HepG2 (cell line): Measurements from ENCODE around the gene CDKN1A. TPM values are rescaled to one million over a fixed set of nuclear protein-coding genes. Genes with fewer than 3 reads are reported as not detected.

Experiments
- ARNT2 ChIP-seq: sonication (generic); formaldehyde crosslinking; IDR thresholded peaks from 2 replicates; pipeline ENCODE4 v1.8.0; 2022; ENCODE audit warnings: mild to moderate bottlenecking, low read depth, missing genetic modification reagents, moderate library complexity
- EEA1 ChIP-seq: sonication (generic); formaldehyde crosslinking; IDR thresholded peaks from 2 replicates; pipeline ENCODE4 v1.5.1; 2020; ENCODE audit warnings: mild to moderate bottlenecking, missing genetic modification reagents, borderline replicate concordance
- FOXA3 ChIP-seq: IDR thresholded peaks from 2 replicates; pipeline ENCODE4 v1.6.1; 2016; ENCODE audit warnings: missing genetic modification reagents, missing compliant biosample characterization
- NFIC ChIP-seq: IDR thresholded peaks from 2 replicates; pipeline ENCODE4 v1.6.1; 2012; ENCODE audit warnings: mild to moderate bottlenecking, low read length, inconsistent platforms
- RAD21 ChIP-seq: fragments of 450-650 bp; formaldehyde crosslinking; IDR thresholded peaks from 2 replicates; pipeline ENCODE4 v1.5.0; 2020; ENCODE audit warnings: mild to moderate bottlenecking
- RARA ChIP-seq: IDR thresholded peaks from 2 replicates; pipeline ENCODE4 v1.6.1; 2016; ENCODE audit warnings: missing genetic modification reagents, missing compliant biosample characterization
- SMC3 ChIP-seq: IDR thresholded peaks from 2 replicates; pipeline ENCODE4 v1.6.1; 2011; ENCODE audit warnings: low read length, improper control_type of control experiment
- SRSF4 ChIP-seq: fragments of 200-400 bp; formaldehyde crosslinking; IDR thresholded peaks from one replicate; pipeline ENCODE4 v1.6.1; 2018; ENCODE audit warnings: mild to moderate bottlenecking, low read depth, low read length, moderate library complexity; ENCODE audit not compliant: poor library complexity, severe bottlenecking
- ZFY ChIP-seq: sonication (generic); formaldehyde crosslinking; IDR thresholded peaks from 2 replicates; pipeline ENCODE4 v1.4.0; 2020; ENCODE audit warnings: missing genetic modification reagents
- ZKSCAN1 ChIP-seq: fragments of 150-350 bp; IDR thresholded peaks from 2 replicates; pipeline ENCODE4 v1.6.1; 2014; ENCODE audit warnings: low read length
- ZNF143 ChIP-seq: sonication (generic); formaldehyde crosslinking; IDR thresholded peaks from 2 replicates; pipeline ENCODE4 v1.4.0; 2020; ENCODE audit warnings: missing genetic modification reagents
- ZNF34 ChIP-seq: sonication (generic); formaldehyde crosslinking; IDR thresholded peaks from 2 replicates; pipeline ENCODE4 v1.4.0; 2020; ENCODE audit warnings: mild to moderate bottlenecking, missing genetic modification reagents, borderline replicate concordance
- ZNF367 ChIP-seq: sonication (generic); formaldehyde crosslinking; IDR thresholded peaks from 2 replicates; pipeline ENCODE4 v1.4.0; 2020; ENCODE audit warnings: missing genetic modification reagents, borderline replicate concordance
- ZNF563 ChIP-seq: sonication (generic); formaldehyde crosslinking; IDR thresholded peaks from 2 replicates; pipeline ENCODE4 v1.8.0; 2022; ENCODE audit warnings: mild to moderate bottlenecking, moderate library complexity, missing genetic modification reagents
- ZNF616 ChIP-seq: sonication (generic); formaldehyde crosslinking; IDR thresholded peaks from 2 replicates; pipeline ENCODE4 v1.5.0; 2020; ENCODE audit warnings: low read depth, mild to moderate bottlenecking, missing genetic modification reagents
- polyA plus RNA-seq, 8 experiments: library from polyadenylated mRNA; depleted of rRNA in 3 of 8; stranded (reverse) in 7 of 8; unstranded in 1 of 8; fragments of >200 nt; fragmentation: Illumina TruSeq in 4 of 8; extraction: Trizol in 4 of 8; gene quantifications; 2 replicates each; pipeline versions ENCODE4 v1.2.1 to v1.2.3, GENCODE V29; 2011 to 2016; ENCODE audit warnings: low read depth in 4 of 8, missing spikeins in 1 of 8, mixed read lengths in 1 of 8; ENCODE audit not compliant: insufficient read depth in 1 of 8
- total RNA-seq, 5 experiments: library from RNA; depleted of rRNA; stranded (reverse); fragments of >200 nt; fragmentation: Illumina TruSeq; extraction: Trizol; gene quantifications; 2 replicates each; pipeline ENCODE4 v1.2.3, GENCODE V29; 2016; ENCODE audit warnings: low read depth in 1 of 5
- TF ChIP-seq, protein P1 (sequence below): sonication (generic); formaldehyde crosslinking; IDR thresholded peaks from 2 replicates; pipeline ENCODE4 v1.4.0; 2020; ENCODE audit warnings: missing genetic modification reagents
- TF ChIP-seq, protein P2 (sequence below), 2 experiments: sonication (generic) in 1 of 2; formaldehyde crosslinking in 1 of 2; IDR thresholded peaks; 2 replicates each; pipeline versions ENCODE4 v1.4.0 to v1.6.1; 2016 to 2020; ENCODE audit warnings: borderline replicate concordance in 1 of 2, low read depth in 1 of 2, mild to moderate bottlenecking in 1 of 2, missing genetic modification reagents in 1 of 2
- TF ChIP-seq, protein P3 (sequence below): sonication (generic); formaldehyde crosslinking; IDR thresholded peaks from 2 replicates; pipeline ENCODE4 v1.4.0; 2020; ENCODE audit warnings: missing genetic modification reagents, mild to moderate bottlenecking, borderline replicate concordance

Gene CDKN1A
- total and polyA plus RNA-seq, 2 of the 13 experiments (the other 11 are each of a cell fraction or from before 2014, with no cell fraction given): 60.7 to 92.1 TPM

DNA sequence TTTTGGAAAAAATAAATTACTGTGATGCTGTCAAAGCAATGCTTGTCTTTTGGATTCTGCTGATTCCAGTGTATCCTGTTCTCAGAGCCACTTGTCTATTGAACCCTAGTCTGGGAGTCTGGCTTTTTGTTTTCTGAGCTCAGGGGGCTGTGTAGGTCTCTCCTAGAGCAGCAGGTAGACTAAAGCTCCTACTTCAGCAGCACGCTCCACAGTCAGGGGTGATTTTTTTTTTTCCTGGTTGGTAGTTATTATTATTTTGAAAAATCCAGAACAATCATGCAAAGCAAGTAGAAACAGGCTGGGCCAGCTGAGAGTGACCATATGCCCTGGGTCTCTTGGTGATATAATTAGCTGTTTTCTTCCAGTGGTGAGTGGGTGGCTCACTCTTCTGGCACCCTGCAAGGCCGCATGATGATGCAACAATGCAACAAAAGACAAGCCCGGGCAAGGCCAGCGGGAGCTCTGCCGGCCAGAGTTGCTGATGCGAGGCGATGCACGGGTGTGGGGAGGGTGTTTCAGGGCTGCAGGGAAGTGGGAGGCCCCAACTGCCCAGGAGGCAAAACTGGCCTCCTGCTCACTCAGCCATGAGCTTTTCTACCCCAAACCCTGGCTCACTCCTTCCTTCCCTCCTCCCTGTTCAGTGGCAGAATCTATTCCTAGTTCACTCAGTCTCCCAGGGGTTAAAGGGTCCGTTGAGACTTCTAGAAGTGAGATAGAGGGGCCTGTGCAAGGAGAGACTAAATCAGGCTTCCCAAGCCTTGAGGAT is 11.5 kb upstream of the CDKN1A start (continued):
- TF ChIP-seq ARNT2 (peak; percentile 95), EEA1 (CRISPR knock-in tag) (peak; percentile 38; the same call in 1 of the 2 replicates), ZNF616 (CRISPR knock-in tag) (peak; percentile 87), ZKSCAN1 (no peak), ZFY (CRISPR knock-in tag) (peak; percentile 96), ZNF143 (peak; percentile 61; the same call in 1 of the 2 replicates), NFIC (0 out of 2 replicates have a peak, but pooled peaks have one; percentile 62), ZNF367 (CRISPR knock-in tag) (no peak), RAD21 (CRISPR knock-in tag) (0 out of 2 replicates have a peak, but pooled peaks have one; percentile 31), FOXA3 (peak; percentile 85), SMC3 (peak; percentile 22; the same call in 1 of the 2 replicates), RARA (CRISPR knock-in tag) (peak; percentile 81), SRSF4 (no peak), ZNF563 (CRISPR knock-in tag) (peak; percentile 63; the same call in 1 of the 2 replicates), ZNF34 (CRISPR knock-in tag) (no peak)
- TF ChIP-seq, protein P1, sequence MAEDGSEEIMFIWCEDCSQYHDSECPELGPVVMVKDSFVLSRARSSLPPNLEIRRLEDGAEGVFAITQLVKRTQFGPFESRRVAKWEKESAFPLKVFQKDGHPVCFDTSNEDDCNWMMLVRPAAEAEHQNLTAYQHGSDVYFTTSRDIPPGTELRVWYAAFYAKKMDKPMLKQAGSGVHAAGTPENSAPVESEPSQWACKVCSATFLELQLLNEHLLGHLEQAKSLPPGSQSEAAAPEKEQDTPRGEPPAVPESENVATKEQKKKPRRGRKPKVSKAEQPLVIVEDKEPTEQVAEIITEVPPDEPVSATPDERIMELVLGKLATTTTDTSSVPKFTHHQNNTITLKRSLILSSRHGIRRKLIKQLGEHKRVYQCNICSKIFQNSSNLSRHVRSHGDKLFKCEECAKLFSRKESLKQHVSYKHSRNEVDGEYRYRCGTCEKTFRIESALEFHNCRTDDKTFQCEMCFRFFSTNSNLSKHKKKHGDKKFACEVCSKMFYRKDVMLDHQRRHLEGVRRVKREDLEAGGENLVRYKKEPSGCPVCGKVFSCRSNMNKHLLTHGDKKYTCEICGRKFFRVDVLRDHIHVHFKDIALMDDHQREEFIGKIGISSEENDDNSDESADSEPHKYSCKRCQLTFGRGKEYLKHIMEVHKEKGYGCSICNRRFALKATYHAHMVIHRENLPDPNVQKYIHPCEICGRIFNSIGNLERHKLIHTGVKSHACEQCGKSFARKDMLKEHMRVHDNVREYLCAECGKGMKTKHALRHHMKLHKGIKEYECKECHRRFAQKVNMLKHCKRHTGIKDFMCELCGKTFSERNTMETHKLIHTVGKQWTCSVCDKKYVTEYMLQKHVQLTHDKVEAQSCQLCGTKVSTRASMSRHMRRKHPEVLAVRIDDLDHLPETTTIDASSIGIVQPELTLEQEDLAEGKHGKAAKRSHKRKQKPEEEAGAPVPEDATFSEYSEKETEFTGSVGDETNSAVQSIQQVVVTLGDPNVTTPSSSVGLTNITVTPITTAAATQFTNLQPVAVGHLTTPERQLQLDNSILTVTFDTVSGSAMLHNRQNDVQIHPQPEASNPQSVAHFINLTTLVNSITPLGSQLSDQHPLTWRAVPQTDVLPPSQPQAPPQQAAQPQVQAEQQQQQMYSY (CRISPR knock-in tag): 0 out of 2 replicates have a peak, but pooled peaks have one; percentile 37
- TF ChIP-seq, protein P2, sequence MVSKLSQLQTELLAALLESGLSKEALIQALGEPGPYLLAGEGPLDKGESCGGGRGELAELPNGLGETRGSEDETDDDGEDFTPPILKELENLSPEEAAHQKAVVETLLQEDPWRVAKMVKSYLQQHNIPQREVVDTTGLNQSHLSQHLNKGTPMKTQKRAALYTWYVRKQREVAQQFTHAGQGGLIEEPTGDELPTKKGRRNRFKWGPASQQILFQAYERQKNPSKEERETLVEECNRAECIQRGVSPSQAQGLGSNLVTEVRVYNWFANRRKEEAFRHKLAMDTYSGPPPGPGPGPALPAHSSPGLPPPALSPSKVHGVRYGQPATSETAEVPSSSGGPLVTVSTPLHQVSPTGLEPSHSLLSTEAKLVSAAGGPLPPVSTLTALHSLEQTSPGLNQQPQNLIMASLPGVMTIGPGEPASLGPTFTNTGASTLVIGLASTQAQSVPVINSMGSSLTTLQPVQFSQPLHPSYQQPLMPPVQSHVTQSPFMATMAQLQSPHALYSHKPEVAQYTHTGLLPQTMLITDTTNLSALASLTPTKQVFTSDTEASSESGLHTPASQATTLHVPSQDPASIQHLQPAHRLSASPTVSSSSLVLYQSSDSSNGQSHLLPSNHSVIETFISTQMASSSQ (IDR thresholded peaks at IDR 0.05; ENCODE audit: low read depth): peak; percentile 48; the same call in 1 of the 2 replicates
- TF ChIP-seq, protein P2 (CRISPR knock-in tag; IDR thresholded peaks at IDR 0.05; ENCODE audit: borderline replicate concordance): peak; percentile 75; the same call in 1 of the 2 replicates
- TF ChIP-seq, protein P3, sequence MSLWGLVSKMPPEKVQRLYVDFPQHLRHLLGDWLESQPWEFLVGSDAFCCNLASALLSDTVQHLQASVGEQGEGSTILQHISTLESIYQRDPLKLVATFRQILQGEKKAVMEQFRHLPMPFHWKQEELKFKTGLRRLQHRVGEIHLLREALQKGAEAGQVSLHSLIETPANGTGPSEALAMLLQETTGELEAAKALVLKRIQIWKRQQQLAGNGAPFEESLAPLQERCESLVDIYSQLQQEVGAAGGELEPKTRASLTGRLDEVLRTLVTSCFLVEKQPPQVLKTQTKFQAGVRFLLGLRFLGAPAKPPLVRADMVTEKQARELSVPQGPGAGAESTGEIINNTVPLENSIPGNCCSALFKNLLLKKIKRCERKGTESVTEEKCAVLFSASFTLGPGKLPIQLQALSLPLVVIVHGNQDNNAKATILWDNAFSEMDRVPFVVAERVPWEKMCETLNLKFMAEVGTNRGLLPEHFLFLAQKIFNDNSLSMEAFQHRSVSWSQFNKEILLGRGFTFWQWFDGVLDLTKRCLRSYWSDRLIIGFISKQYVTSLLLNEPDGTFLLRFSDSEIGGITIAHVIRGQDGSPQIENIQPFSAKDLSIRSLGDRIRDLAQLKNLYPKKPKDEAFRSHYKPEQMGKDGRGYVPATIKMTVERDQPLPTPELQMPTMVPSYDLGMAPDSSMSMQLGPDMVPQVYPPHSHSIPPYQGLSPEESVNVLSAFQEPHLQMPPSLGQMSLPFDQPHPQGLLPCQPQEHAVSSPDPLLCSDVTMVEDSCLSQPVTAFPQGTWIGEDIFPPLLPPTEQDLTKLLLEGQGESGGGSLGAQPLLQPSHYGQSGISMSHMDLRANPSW (CRISPR knock-in tag): peak; percentile 97; the same call in 1 of the 2 replicates
